Activated CD8-positive, alpha-beta memory T cell treated with anti-CD3 and anti-CD28 coated beads for 48 hours (primary cell): Measurements from ENCODE around the gene ICE2.

Experiments used
- DNase-seq, 3 experiments: peaks; one replicate each; pipeline ENCODE4 v3.0.0-alpha.2; 2020; ENCODE audit warnings: low read depth in 2 of 3, low spot score in 2 of 3

ICE2 gene

DNA sequence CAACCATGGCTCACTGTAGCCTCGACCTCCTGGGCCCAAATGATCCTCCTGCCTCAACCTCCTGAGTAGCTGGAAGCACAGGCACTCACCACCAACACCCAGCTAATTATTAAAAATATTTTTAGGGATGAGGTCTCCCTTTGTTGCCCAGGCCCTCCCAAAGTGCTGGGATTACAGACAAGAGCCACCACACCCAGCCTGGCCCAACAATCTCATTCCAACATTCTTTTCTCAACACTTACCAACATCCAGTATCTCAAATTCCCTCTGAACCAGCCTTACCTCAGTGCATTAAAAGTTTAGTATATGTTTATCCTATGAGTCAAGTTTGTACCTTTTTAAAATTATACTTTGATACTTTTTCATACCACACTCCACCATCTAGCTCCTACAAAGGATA is 106.2 kb downstream of the ICE2 start:
- DNase-seq, result no peak

DNA sequence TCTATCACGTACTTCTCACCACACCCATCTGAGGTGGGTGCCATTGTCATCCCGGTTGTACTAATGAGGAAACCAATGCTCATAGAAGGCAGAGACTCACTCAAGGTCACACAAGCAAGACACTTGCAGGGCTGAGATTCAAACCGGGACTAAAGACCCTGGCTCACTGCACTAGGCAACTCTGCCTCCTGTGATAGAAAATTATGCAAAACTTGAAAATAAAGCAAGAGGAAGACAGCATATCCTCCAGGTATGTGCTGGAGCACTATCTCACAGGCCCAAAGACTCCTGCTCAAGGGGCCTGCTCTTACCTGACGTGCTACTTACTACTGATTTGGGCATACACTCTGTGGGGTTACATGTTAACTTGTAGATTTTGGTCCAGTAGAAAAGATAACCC is 106.7 kb downstream of the ICE2 start:
- DNase-seq, result no peak

DNA sequence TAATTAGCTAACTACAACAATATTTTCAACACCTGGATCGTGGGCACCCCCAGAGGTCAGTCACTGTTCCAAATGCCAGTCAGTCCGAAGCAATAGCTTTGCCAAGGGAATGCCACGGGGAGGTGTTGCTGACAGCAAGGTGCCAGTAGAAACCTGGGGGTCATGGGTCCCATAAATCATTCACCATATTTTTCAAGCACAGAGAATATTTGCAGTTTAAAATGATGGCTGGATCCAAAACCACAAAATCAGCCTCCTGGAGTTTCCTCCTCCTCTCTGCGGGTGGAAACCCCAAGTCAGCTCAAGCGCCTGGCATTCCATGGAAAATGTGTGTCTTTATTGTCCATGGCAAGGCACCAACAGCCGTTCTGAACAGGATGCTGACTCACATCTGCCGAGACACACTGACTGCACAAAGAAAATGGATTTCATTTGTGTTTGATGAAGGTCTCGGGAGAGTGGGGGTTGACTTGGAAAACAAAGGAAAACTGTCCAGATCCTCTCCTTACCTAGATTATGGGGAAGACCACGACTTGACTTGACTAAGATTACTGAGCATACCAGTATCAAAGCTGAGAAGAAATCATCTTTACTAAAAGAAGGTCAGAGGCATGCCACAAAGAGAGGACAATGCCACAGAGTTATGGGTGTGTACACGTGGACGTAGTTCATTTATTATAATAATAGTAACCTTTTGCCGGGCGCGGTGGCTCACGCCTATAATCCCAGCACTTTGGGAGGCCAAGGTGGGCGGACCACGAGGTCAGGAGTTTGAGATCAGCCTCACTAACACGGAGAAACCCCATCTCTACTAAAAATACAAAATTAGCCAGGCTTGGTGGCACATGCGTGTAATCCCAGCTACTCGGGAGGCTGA is 107.5 kb downstream of the ICE2 start:
- no peak for DNase-seq

DNA sequence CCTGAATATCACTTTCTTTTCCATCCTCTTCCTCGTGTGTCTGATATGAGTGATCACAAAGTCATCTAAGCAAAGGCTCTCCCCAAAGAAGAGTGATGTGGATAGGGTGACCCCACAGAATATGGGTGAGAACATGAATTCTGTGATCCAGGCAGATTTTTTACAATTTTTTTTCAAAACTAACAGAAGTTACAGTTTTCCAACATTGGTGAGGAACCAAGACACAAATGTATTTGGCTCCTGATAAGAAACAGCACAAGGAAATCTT is 108.1 kb downstream of the ICE2 start:
- DNase-seq, result no peak

DNA sequence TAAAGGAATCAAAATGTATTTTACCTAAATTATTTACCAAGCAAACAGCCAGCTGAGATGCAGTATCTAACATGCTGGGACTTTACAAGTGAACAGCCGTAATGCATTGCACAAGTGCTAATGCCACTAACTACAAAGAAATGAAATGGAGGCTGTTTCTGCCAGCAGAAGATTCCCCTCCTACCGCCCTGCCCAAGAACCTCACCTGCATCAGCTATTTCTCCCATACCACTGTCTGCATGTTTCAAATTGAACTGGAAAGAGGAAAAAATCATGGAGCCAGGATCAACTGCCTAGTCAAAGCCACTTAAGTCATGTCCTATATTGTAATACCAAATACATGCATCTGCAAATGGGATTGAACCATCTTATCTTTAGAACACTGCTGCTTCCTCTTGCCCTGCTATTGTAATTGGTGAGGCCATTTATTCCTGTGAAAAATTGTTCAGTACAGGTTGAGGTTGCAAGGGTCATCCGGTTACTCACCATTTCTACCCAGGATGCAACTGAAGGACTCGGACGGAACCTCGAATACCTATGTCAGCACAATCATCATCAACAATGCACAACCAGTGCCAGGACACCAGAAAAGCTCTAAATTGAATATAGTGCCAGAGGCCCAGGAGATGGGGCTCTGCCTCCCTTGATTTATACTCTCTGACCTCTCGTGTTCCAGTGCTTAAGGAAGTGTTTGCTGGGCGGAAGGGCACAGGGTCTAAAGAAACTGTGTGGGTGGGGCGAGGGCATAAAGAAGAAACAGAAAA is 108.7 kb downstream of the ICE2 start:
- no peak for DNase-seq

GRCh38 chr15:60369696-60370095 is 109.2 kb downstream of the ICE2 start:
- DNase-seq, result no peak
